Middle frontal gyrus (tissue), 1 donor: ENCODE results near the gene TAS1R1.
"Not testable (repeated sequence)": the region's sequence is repeated elsewhere in the genome, so short reads cannot be mapped to it uniquely, and the experiment has no call there.

Experiments used
- DNase-seq: peaks from one replicate; pipeline ENCODE4 v3.0.0-alpha.2; 2015; ENCODE audit warnings: low spot score; ENCODE audit errors: extremely low spot score

The TAS1R1 gene

DNA sequence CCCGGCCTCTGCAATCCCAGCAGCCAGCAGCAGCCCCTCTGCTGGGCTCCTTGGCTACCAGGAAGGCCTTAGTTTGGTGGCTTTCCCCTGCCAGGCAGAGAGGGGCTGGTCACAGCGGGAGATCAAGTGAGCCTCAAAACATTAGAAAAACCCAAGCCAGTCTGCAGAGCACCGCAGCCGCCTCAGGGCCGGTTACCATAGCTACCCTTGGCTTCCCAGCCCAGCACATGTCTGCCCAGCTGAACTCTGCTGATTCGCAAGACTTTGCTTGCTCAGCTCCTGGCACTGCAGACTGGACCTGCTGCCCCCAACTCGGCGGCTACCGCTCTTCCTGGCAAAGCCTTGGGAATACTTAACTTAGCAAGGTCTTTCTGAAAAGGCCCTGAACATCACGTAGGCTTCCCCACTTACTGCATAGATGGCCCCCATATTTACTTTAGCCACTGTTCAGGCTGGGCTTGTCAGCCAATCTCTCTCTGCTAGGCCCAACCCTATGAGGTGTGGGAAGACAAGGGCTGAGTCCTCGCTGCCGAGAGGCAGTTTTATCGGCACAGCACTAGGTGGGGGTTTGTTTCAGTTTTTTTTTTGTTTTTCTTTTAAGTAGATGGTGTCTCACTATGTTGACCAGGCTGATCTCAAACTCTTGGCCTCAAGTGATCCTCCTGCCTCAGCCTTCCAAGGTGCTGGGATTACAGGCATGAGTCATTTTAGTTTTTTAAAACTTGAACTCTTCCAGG lies 35.0 kb upstream of the TAS1R1 start:
- DNase-seq = peak; percentile 42

DNA sequence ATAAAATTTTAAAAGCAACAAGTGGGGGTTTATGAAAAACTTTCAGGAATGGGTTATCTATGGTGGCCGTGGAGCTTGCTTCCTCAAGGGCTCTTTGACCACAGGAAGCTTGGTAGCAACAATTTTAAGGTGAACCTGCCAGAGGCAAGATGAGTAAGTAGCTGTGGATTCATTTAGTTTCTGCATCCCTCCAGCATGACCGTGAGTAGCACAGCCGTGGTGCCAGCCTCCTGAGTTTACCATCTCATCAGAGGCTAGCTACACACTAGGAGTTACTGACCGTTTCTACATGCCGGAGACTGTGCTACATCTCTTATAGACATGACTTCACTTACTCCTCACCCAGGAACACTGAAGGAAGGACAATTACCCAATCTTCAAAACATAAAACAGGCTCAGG lies 33.6 kb upstream of the TAS1R1 start:
- no peak for DNase-seq

DNA sequence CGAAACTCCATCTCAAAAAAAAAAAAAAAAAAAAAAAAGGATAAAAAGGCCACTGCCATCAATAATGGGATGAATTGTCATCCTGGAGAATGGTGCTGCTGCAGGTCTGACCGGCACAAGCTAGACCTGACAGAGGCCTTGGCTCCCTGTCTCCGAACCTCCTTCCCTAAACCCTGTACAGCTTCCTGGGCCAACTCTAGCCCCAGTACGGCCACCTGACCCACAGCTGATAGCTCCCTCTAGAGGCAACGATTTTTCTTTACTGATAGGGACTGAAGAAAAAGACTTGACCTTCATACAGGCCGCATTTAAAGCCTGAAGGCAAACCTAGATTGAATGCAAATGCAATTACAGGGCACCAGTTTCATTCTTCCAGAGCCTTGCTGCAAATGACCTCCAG lies 31.5 kb upstream of the TAS1R1 start:
- no peak for DNase-seq

DNA sequence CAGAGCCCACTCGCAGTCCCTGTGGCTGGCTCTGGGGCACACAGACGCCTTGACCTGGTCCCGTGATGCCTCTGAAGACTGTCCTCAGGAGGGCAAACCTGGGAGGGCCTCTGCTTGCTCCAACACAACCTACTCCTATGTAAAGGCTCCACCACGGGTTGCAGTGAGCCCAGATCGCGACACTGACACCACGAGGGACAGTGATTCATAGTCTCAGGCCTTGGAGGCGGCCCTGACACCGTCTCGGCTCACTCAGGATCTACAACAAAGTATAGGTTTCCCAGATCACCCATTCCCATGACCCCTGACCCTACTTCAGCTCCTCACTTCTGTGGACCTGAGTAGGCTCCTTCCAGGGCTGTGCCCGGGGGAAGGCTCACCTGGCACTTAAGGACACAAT lies 28.8 kb upstream of the TAS1R1 start:
- DNase-seq = no peak

DNA sequence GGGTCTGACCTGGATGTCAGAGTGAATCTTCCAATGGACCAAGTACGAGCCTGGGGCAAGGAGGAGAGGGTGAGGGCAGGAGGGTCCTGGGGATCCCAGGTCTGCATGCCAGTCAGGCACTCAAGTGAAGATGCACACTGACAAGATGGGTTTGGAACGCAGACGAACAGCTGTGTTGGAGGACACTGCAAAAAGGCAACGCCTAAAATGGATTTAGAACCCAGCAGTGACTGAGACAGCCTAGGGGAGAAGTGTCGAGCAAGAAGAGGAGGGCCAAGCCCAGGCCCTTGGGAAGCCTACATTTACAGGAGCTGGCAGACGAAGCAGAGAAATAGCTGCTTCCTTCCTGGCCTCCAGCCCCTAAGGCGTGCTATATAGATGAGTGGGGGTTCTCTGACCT lies 26.6 kb upstream of the TAS1R1 start:
- no peak for DNase-seq

DNA sequence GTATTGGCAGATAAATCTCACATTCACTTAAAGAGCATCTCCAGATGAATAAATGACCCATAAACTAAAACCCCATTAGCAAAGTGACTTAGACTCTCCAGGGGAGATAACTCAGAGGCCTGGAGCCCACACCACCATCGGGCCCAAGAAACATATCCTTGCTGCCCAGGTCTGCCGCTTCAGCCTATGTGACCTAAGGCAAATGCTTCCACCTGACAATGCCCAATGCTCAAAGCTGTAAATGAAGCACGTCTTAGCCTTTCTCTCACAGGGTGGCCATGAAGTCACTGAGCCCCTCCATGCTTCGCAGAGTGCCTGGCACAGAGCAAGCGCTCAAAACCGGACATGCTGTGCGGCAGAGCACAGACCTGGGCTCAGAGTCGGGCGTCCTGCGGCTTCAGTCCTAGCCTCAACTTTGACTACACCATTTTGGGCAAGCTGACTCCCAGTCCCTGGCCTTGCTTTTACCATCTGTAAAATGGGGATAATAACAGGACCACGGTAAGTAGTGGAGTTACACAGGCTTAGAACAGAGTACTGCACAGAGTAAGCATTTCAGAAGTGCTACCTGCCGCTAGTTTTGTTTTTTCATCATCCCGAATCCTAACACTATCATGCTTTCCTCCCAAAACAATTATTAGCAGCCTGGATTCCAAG lies 24.5 kb upstream of the TAS1R1 start:
- no peak for DNase-seq

DNA sequence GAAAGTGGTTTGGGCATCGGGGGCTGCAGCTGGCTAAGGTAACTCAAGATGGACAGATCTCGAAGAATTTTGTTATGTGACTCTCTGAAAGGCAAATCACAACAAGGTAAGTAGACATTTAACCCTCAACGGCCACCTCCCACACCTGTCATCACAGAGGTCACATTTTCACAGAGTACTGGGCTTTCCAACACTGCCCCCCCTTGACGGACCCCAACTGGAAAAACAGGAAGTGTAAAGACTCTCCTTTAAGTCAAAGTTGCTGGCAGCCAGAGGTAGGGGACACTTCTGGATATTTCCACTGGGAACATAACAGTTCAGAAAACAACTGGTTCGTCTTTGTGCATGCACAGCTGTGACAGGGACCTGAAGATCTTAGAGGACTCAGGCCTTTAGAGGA lies 23.1 kb upstream of the TAS1R1 start:
- DNase-seq = no peak

DNA sequence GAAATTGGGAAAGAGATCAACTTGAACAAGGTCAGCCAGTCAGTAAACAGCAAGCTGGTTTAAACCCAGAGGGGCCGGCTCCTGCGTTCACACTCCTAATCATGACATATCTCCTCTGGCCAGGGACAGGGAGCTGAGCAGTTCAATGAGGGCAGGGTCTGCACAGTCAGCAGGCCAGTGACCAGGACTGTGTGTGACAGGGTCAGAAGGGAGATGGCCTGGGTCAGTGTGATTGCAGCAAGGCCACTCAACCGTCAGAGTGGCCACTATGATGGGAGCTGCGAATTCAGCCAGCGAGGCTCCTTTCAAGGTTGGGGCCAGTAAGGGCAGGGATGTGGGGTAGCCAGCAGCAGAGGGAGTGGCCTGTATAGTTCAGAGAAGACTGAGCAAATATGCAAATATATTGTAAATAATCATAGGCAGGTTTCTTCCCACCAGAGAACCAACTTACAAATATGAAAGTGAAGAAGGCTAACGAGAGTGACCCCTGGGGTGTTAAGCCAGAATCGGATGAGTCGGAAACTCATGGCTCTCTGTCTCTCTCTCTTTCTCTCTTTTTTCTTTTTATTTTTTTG lies 20.8 kb upstream of the TAS1R1 start:
- no peak for DNase-seq

DNA sequence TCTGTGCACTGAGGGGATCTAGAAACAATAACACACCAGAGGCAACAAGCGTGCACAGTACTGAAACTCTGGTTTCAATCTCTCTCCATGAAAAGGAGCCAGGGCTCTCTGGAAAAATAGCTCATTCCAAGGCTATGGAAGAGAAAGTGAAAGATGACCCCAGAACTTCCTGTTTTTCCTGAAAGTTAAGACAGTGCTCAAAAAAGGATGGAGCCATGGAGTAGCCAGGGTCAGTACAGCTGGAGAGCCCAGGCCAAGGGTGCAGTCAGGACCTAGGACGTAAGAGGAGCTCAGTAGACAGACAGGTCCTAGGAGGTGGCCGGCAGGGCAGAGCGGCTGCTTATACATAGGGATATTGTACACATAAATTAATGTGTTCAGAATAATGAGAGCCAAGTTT lies 19.9 kb upstream of the TAS1R1 start:
- DNase-seq = no peak

DNA sequence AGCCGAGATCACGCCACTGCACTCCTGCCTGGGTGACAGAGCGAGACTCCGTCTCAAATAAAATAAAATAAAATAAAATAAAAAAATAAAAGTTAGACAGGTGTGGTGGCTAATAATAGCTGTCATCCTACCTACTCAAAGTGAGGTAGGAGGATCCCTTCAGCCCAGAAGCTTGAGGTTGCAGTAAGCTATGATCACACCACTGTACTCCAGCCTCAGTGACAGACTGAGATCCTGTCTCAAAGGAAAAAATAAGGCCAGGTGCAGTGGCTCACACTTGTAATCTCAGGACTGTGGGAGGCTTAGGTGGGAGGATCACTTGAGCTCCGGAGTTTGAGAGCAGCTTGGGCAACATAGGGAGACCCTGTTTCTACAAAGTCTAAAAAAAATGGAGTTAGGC lies 18.8 kb upstream of the TAS1R1 start:
- DNase-seq = no peak

DNA sequence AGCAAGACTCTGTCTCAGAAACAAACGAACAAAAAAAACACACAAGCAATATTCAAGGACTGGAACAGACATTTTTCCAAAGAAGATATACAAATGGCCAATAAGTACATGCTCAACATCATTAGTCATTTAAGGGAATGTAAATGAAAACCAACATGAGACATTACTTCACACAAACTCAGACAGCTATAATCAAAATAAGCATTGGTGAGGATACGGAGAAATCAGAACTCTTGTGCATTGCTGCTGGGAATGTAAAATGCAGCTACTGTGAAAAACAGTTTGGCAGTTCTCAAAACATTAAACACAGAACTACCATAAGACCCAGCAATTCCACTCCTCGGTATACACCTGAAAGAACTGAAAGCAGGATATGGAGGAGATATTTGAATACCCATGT lies 16.2 kb upstream of the TAS1R1 start:
- DNase-seq = no peak

DNA sequence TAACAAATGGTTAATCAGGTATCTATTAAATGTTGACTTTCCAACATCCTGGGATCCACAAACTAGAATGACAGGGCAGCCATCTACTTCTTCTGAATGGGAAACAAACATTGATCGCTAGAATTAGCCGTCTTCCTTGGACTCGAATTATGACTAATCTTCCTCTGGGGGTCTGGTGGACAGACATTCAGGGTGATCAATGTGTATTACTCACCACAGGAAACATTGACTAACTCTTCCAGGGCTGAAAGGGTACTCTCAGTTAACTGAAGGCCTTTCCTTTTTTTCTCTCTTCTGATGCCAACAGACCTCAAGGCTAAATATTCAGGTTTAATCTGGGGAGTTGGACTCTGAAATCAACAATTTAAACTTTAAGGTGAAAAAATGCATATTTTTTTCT lies 10.3 kb upstream of the TAS1R1 start:
- no peak for DNase-seq

DNA sequence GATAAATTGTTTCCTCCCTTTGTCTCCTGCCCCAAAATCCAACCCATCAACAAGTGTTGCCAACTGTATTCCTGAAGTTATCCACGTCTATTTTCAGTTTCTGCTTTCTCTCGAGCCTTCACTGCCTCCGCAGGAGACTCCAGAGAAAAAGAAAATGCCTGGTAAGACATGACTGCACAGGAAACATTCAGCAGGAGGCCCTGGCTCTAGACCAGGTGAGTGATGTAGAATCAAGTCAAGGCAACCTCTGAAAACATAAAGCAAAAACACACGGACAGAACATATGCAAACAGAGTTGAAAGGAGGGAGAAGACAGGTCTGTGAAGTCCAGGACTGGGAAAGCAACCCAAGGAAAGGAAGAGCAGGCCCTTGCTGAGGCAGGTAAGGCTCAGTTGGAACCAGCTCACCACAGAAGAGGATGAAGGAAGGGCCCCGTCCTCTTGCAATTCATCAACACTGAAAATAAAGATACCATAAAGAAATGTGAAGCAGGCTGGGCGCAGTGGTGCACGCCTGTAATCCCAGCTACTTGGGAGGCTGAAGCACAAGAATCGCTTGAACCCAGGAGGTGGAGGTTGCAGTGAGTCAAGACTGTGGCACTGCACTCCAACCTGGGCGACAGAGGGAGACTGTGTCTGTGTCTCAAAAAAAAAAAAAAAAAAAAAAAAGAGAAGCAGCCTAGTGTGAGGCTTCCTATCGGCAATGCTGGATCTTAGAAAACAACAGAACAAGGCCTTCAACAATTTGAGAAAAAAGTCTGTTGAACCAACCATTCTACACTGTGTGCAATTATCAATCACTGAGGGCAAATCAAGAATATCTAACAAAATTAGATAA lies 9.6 kb upstream of the TAS1R1 start:
- DNase-seq = no peak

DNA sequence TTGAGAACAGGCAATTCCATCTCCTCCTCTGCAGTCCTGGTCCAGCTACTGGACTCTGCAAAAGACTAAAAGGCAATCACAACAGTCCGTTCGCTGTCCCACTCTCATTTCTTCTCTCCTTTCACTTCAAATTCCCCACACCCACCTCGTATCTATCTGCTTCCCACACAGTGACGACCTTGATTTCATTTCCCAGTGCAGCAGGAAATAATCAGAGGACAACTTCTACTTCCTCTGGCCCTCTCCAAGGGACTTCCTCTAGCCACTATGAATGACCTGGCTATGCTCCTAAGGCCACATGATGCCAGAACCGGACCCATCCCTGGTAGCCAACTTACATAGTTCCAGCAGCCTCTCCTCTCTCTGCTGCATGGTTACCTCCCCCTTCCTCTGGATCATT lies 8.8 kb upstream of the TAS1R1 start:
- DNase-seq = no peak

DNA sequence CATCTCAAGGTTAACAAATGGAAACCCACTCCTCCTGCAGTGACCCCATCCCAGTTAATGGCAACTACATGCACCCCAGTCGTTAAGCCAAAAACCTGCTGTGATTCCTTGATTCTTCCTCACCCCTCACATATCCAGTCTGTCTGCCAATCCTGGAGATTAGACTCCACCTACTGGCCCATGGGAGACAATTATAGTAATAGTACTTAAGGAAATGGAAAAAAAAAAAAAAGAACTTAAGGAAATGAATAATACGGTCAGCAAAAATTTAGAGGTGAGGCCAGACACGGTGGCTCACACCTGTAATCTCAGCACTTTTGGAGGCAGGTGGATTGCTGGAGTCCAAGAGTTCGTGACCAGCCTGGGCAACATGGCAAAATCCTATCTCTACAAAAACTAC lies 7.8 kb upstream of the TAS1R1 start:
- no peak for DNase-seq

DNA sequence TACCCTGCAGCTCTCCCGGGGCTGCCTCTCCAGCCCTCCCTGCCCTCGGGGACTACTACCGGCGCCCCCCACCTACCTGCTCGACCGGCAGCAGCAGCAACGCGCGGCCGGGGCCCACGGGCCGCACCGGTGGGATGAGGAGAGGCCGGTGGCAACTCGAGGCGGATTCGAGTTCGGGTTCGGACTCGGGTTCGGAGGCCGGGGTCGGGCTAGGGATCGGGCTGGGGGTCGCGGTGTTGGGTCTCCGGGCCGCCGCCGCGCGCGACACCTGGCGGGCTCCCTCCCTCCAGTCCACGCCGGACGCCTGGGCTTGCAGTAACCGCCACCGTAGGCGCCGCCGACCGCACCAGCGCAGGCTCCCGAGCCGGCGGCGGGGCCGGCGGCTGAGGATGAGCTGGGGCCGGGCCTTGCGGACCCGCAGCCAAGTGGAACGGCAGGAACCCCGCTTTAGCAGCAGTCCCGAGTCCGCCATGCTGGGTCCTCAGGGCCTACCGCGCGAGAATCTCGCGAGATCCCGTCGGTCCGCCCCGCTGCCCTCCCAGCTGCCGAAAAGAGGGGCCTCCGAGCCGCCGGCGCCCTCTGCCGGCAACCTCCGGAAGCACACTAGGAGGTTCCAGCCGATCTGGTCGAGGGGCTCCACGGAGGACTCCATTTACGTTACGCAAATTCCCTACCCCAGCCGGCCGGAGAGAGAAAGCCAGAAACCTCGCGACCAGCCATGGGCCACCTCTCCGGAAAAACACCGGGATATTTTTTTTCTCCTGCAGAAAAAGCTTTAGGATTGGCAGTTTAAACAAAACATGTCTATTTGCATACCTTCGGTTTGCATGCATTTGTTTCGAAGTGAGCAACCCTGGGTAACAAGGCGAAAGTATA lies 838 bp upstream of the TAS1R1 start, which contains the start of gene NOL9:
Gene NOL9, minus strand, starts transcription at position 483 of the 876 bp plus-strand sequence. Its CDS starts 11 bp downstream, at position 472.
- DNase-seq = peak; percentile 91

DNA sequence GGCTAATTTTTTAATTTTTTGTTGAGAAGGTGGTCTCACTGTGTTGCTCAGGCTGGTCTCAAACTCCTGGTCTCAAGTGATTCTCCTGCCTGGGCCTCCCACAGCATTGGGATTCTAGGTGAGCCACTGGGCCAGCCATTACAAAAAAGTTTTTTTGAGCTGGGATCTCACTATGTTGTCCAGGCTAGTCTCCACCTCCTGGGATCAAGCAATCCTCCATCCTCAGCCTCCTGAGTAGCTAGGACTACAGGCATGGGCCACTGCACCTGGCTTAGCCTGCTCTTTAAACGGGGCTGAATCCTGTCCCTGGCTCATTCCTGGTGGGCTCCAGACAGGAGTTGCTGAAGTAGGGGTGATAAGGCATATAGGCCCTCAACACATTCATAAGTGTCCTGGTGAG lies 2.5 kb downstream of the TAS1R1 start:
- DNase-seq = no peak

DNA sequence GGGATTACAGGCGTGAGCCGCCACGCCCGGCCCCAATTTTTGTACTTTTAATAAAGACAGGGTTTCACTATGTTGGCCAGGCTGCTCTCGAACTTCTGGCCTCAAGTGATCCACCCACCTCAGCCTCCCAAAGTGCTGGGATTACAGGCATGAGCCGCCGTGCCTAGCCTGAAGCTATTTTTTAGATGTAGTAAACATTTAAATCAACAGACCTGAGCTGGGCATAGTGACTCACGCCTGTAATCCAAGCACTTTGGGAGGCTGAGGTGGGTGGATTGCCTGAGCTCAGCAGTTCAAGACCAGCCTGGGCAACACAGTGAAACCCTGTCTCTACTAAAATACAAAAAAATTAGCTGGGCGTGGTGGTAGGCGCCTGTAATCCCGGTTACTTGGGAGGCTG lies 4.1 kb downstream of the TAS1R1 start:
- DNase-seq = not testable (repeated sequence)

DNA sequence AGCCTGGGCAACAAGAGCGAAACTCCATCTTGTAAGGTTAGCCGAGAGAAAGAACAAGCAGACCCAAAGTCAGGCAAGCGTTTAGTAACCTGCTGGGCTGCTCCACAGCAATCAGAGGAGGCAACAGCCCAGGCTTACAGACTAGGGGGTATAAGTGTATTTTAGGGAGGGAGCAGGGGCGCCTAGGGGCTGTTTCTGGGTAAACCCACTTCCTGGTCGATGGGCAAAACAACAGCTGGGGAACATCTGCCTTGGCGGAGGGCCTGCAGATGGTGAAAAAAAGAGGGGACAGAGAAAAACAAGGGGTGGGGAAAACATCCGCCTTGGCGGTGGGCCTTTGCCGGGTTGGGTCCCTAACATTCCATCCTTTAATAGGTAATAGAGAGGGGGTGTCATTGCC lies 5.2 kb downstream of the TAS1R1 start:
- no peak for DNase-seq

DNA sequence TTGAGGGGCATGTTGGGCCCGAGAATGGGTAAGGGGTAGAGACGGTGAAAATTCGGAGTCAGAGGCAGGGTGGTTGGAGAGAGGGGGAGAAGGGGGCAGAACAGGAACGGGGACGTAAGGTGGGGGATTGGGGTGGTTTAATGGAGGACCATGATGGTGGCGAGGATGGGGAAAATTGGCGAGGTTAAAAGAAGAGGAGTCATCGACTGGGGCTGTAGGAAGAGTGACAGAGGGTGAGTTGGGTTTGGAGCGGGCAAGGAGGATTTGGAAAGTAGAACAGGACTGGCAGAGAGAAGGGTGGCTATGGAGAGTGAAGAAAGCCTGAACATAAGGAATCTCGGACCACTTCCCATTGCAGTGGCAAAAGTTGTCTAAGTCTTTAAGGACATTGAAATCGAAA lies 13.9 kb downstream of the TAS1R1 start:
- DNase-seq = no peak

DNA sequence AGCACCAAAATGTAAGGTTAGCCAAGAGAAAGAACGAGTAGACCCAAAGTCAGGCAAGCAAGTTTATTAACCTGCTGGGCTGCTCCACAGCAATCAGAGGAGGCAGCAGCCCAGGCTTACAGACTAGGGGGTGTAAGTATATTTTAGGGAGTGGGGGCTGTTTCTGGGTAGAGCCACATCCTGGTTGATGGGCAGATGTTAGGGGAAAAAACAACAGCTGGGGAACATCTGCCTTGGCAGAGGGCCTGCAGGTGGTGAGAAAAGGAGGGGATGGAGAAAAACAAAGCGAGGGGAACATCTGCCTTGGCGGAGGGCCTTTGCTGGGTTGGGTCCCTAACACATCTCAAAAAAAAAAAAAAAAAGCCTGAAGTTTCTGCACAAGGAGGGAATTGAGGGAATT lies 15.0 kb downstream of the TAS1R1 start:
- DNase-seq = no peak
